Measurements from ENCODE around the gene OR5D18.
"Not testable (repeated sequence)": the region's sequence is repeated elsewhere in the genome, so short reads cannot be mapped to it uniquely, and the experiment has no call there.

The OR5D18 gene

DNA sequence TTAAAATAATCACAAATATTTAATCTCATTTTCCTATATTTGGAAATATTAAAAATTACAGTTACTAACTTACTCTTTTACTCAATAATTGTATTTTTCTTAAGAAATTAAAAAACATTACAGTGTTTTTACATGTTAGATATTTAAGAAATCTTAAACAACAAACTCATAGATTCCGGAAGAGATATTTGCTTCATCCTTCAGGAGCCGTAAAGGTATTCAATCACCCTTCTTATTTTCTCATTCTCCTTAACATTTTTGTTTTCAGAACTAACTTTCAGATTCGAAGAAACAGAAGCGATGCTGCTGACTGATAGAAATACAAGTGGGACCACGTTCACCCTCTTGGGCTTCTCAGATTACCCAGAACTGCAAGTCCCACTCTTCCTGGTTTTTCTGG is at the start of gene OR5D18:
Gene OR5D18, plus strand, starts transcription at position 301 of the 400 bp plus-strand sequence. Its CDS starts 0 bp downstream, at position 301.
- in situ Hi-C loops (cut with HindIII; ENCODE audit: low sequenced_read_pairs): no loop called here

DNA sequence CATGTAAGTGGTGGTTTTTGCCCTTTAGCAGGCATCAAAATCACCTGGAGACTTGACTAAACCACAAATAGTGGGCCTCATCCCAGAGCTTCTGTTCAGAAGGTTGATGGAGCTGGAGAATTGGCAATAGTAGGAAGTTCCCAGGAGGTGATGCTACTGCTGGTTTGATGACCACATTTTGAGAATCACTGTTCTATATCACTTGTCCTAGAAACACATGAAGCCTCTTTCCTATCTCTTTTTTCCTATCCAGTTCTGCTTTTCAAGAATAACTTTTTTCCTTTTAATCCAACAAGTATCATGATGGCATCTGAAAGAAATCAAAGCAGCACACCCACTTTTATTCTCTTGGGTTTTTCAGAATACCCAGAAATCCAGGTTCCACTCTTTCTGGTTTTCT is 46.3 kb upstream of the OR5D18 start, which contains the start of gene OR5D13:
Gene OR5D13, plus strand, starts transcription at position 301 of the 400 bp plus-strand sequence. Its CDS starts 0 bp downstream, at position 301.
- in situ Hi-C loops (cut with HindIII; ENCODE audit: low sequenced_read_pairs): no loop called here

DNA sequence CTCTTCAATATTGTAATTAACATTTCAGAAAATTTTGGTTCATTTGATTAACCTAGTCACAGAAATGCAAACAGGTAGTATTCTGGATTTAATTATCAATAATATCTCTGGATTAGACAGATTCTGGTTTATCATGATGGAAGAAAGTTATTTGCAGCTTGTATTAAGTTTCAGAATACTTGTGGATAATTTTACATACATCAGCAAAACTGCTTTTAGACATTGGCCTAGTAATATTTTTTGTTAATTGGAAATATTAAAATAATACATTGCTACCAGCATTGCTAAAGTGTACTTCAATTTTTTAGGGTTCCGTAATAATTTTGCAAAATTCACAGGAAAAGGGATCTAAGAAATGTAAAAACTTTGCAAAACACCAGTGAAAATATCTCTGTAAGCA is 27.8 kb upstream of the OR5D18 start:
- in situ Hi-C loops (cut with HindIII; ENCODE audit: low sequenced_read_pairs): no loop called here

DNA sequence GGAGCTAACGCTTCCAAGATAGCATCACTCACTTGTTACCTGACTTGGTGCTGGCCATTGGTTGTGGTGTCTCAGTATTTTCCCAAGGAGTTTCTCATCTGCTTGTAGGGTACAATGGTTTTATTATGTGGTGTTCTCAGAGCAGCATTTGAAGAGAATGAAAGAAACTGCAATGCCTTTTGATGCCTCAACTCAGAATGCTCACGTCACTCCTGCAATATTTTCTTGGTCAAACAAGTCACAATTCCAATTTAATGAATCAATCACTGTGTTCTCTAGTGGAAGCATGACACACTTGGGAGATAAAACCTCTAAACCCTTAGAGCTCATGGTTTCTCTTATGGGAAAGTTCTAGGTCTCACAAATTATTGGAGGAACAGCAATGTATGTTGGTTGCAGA is 26.1 kb upstream of the OR5D18 start:
- in situ Hi-C loops (cut with HindIII; ENCODE audit: low sequenced_read_pairs): no loop called here

DNA sequence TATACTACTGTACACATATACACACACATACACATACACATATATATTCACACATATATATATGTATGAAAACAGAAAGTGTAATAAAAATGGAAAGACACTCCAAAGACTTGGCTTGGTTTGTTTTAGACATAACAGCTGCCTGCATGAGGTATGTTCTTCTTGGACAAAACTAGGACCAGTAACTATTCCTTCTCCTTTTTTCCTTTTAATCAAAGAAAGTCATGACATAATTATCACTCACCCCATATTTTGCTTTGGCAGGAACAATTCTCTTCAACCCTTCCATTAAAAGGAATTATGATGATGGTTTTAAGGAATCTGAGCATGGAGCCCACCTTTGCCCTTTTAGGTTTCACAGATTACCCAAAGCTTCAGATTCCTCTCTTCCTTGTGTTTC is 24.2 kb upstream of the OR5D18 start, which contains the start of gene OR5D14:
Gene OR5D14, plus strand, starts transcription at position 301 of the 400 bp plus-strand sequence. Its CDS starts 0 bp downstream, at position 301.
- in situ Hi-C loops (cut with HindIII; ENCODE audit: low sequenced_read_pairs): no loop called here

DNA sequence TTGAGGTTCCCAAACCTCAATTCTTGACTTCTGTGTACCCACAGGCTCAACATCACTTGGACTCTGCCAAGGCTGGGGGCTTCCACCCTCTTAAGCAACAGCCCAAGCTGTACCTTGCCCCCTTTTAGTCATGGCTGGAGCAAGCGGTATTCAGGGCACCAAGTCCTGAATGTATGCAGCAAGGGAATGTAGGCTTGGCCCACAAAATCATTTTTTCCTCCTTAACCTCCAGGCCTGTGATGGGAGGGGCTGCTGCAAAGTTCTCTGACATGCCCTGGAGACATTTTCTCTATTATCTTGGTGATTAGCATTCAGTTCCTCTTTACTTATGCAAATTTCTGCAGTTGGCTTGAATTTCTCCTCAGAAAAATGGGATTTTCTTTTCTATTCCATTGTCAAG is 13.2 kb upstream of the OR5D18 start:
- in situ Hi-C loops (cut with HindIII; ENCODE audit: low sequenced_read_pairs): no loop called here

DNA sequence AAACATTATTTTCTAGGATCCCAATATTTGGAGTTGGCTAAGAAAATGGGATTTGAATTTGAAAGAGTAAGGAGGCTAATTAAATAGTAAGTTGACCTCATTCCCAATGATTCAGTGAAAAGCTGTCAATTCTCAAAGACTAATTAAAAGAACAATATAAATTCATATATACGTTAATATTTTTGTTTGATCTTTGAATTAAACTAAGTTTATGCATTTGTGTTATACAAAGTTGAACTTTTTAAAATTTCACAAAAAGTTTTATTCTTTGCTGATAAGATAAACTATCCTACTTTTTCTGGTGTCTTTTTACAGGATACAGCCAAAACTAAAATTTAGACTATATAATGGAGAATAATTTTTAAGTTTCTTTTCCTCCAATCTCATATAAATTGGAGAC is 8.4 kb upstream of the OR5D18 start, which contains the start of gene OR5L1:
Gene OR5L1, plus strand, starts transcription at position 301 of the 400 bp plus-strand sequence. CDS start 100 bp downstream, outside the sequence.
- in situ Hi-C loops (cut with HindIII; ENCODE audit: low sequenced_read_pairs): no loop called here

DNA sequence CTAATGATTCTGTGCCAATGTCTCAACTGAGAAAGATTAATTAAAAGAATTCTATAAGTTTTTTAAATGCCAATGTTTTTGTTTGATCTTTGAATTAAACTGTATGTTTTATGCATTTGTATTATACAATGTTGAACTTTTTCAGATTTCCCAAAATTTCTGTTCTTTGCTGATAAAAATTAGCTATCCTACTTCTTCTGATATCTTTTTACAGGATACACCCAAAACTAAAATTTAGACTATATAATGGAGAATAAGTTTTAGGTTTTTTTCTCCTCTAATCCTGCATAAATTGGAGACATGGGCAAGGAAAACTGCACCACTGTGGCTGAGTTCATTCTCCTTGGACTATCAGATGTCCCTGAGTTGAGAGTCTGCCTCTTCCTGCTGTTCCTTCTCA is 7.5 kb downstream of the OR5D18 start, which contains the start of gene OR5L2:
Gene OR5L2, plus strand, starts transcription at position 301 of the 400 bp plus-strand sequence. Its CDS starts 0 bp downstream, at position 301.
- in situ Hi-C loops (cut with HindIII; ENCODE audit: low sequenced_read_pairs): no loop called here

DNA sequence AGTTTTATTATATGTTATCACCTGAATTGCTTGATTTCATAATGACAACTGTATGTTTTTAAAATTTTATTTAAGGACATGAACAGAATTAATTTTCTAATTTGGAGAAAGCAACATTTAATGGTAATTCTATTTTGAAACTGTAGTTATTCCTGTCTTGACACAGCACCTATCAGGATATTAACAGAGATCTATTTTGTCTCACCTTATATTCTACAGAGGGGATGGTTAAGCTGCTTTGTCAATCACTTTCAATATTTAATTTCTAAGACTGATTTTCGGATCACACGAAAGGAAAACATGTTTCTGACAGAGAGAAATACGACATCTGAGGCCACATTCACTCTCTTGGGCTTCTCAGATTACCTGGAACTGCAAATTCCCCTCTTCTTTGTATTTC is 19.0 kb downstream of the OR5D18 start, which contains the start of gene OR5D16:
Gene OR5D16, plus strand, starts transcription at position 301 of the 400 bp plus-strand sequence. Its CDS starts 0 bp downstream, at position 301.
- in situ Hi-C loops (cut with HindIII; ENCODE audit: low sequenced_read_pairs): no loop called here

DNA sequence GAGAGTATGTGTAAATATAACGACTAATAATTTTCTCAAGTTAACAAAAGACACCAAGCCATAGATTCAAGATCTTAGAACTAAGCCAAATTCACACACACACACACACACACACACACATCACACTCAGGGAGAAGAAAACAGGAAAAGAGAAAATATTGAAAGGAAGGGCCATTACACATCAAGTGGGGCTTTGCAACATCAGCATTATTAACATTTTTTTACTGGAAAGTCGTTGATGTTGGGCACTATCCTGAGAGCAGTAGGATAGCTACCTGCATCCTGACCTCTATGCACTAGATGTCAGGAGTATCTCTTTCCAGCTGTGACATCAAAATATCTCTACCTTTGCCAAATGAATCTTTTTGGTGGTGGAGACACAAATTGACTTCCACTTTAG is 28.0 kb downstream of the OR5D18 start:
- in situ Hi-C loops (cut with HindIII; ENCODE audit: low sequenced_read_pairs): no loop called here

DNA sequence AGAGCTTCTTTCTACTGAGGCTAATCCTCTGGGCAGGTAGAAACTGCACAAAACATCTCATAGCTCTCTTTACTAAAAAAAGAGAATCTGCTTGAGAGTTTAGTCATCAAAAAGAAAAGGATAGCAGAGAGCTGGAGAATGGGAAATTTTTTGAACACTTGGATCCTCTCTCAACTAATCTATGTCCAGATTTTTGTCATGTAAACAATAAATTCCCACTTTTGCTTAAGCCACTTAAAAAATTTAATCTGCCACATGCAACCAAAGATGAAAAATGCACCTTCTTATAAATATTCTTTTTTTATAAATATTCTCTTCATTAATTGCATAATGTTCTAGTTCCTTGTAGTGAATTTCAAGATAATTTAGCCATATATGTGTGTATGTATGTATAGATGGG is 29.6 kb downstream of the OR5D18 start:
- in situ Hi-C loops (cut with HindIII; ENCODE audit: low sequenced_read_pairs): no loop called here

DNA sequence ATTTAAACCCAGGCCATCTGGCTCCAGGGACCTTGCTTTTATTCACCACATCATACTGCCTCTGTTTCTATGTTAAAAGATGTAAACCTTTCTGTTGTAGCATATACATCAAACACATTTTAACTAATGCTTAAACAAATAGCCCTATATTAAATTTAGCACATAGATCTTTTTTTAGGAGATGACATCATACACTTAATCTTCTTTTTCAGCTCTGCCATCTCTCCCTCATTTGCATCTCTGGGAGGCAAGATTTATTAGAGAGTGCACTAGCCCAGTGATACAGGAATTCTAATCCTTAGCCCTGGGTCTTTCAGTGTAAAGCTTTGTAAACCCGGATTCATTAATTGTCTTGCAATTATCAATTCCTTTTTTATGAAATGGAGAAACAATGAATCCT is 32.7 kb downstream of the OR5D18 start:
- in situ Hi-C loops (cut with HindIII; ENCODE audit: low sequenced_read_pairs): no loop called here

DNA sequence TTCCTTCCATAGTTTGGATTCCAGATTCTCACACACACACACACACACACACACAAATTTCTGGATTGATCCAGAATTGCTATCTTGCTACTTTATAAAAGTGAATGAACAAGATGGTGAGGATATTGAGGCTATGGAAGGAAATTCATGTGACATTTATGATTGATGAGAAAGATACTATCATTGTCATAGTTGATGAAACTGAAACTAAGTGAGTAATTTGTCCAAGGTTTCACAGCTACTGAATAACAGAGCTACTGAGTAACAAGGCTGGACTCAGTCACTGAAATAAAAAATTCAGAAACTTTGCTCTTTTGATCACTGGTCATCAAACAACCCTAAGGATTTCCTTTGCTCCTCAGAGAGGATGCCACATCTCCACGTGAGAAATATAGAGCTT is 35.3 kb downstream of the OR5D18 start:
- in situ Hi-C loops (cut with HindIII; ENCODE audit: low sequenced_read_pairs): no loop called here

DNA sequence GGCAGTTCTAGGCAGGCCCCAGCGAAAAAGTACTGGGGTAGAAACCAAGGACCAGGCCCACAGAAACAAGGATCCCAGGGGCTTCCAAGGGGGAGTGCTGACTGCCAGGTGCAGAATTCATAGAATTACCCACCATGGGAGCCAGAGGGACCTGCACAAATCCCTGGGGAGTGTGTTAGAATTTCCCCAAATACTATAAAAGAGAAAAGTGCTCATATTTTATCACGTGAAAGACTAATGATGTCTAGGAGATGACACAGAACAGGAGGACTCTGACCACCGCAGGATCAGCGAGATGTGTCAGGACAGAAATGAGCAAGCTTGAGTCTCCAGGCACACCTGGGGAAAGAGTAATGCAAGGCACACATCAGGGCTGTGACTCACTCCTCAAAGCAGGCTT is 47.9 kb downstream of the OR5D18 start:
- in situ Hi-C loops (cut with HindIII; ENCODE audit: low sequenced_read_pairs): not testable (repeated sequence)
